Measurements from ENCODE around the gene B9D1.

Gene B9D1

GRCh38 chr17:19342611-19343255 lies 19.8 kb downstream of the B9D1 start:
- H3K27ac ChIP-seq: peak overlapping the region in 1 of 2 donors; percentile 31
- no peak overlapping the region for H3K4me3 ChIP-seq
- TF ChIP-seq CTCF (IDR thresholded peaks at IDR 0.05): no peak
- no peak for DNase-seq (ENCODE audit: low spot score)

- peak overlapping the region in 1 of 2 donors; percentile 31 for H3K27ac ChIP-seq
- no peak for TF ChIP-seq CTCF (IDR thresholded peaks at IDR 0.05)
- H3K4me3 ChIP-seq: no peak overlapping the region
- no peak for DNase-seq (ENCODE audit: low spot score)
Measured at GRCh38 chr17:19341641-19342610, 20.6 kb downstream of the B9D1 start.

- TF ChIP-seq CTCF (IDR thresholded peaks at IDR 0.05): no peak
- Histone ChIP-seq H3K4me3 (no peak overlapping the region), H3K27ac (no peak overlapping the region)
- no peak for DNase-seq (ENCODE audit: low spot score)
Measured at GRCh38 chr17:19341211-19341631, 21.3 kb downstream of the B9D1 start.

GRCh38 chr17:19339341-19339815 lies 23.1 kb downstream of the B9D1 start:
- Histone ChIP-seq H3K4me3 (no peak overlapping the region), H3K27ac (no peak overlapping the region)
- DNase-seq (ENCODE audit: low spot score): no peak
- no peak for TF ChIP-seq CTCF (IDR thresholded peaks at IDR 0.05)

- H3K27ac ChIP-seq: peak overlapping the region in 1 of 2 donors; percentile 6
- no peak for DNase-seq (ENCODE audit: low spot score)
- no peak overlapping the region for H3K4me3 ChIP-seq
- TF ChIP-seq CTCF (IDR thresholded peaks at IDR 0.05): peak; percentile 36
Measured at GRCh38 chr17:19338031-19338990, 24.2 kb downstream of the B9D1 start.

GRCh38 chr17:19337712-19338023 lies 24.9 kb downstream of the B9D1 start:
- H3K27ac ChIP-seq: peak overlapping the region in 1 of 2 donors; percentile 6
- no peak overlapping the region for H3K4me3 ChIP-seq
- TF ChIP-seq CTCF (IDR thresholded peaks at IDR 0.05): no peak
- DNase-seq (ENCODE audit: low spot score): no peak

All from coronary artery (tissue), 2 donors.